ENCODE results near the gene ANKRD33B. TPM values are rescaled to one million over a fixed set of nuclear protein-coding genes. Genes with fewer than 3 reads are reported as not detected.

ANKRD33B gene
- total and polyA plus RNA-seq, 9 of the 15 experiments (the other 6 are each of a cell fraction or from before 2014, with no cell fraction given): 0.10 to 1.7 (median 0.40) TPM

DNA sequence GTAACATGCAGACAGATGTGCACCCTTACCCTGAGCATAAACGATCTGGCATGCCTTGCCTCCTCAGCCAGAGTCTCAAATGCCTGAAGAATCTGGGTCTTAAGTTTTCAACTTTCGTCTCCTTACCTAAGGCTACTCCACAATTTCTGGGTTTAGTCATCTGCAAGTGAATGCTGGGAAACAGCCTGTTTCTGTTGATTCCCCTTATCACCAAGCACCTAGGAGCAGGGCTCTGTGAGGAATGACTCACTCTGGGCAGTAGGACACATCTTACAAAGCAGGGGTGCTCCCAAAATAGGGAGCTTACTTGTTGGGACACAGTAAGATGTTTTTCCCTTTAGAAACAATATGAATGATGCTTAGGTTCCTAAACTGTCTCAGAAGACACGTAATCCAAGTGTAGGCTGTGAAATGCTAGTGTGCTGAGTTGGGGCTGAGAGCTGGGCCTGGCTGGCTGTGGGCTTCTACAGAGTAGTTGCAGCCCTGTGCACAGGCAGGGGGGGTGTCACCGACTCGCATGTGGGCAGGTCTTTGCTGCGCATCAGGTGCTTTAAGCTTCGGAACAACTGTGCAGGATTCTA, 139.1 kb downstream of the ANKRD33B start (continued):
- TF ChIP-seq MTA3 (IDR thresholded peaks at IDR 0.05; ENCODE audit: borderline replicate concordance): 0 out of 2 replicates have a peak, but pooled peaks have one; percentile 49
- peak; percentile 39 to 83; a peak in 3 of 4 replicates for TF ChIP-seq TBL1XR1 (IDR thresholded peaks at IDR 0.05; ENCODE audit: low read length in 2 of 2)
- TF ChIP-seq CBFB (CRISPR knock-in tag; IDR thresholded peaks at IDR 0.05): no peak
- peak; percentile 53; the same call in 1 of the 2 replicates for TF ChIP-seq GATAD2B (IDR thresholded peaks at IDR 0.05; ENCODE audit: borderline replicate concordance)
- TF ChIP-seq, protein P1, sequence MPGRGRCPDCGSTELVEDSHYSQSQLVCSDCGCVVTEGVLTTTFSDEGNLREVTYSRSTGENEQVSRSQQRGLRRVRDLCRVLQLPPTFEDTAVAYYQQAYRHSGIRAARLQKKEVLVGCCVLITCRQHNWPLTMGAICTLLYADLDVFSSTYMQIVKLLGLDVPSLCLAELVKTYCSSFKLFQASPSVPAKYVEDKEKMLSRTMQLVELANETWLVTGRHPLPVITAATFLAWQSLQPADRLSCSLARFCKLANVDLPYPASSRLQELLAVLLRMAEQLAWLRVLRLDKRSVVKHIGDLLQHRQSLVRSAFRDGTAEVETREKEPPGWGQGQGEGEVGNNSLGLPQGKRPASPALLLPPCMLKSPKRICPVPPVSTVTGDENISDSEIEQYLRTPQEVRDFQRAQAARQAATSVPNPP (IDR thresholded peaks at IDR 0.05; ENCODE audit: borderline replicate concordance, insufficient read depth, insufficient read length): no peak
- TF ChIP-seq HDAC2 (IDR thresholded peaks at IDR 0.05): peak; percentile 83; the same call in 1 of the 2 replicates
- TF ChIP-seq PCBP2 (IDR thresholded peaks at IDR 0.05; ENCODE audit: low read depth, low read length, poor library complexity, severe bottlenecking): no peak
- no peak for TF ChIP-seq ZNF217 (CRISPR knock-in tag; IDR thresholded peaks at IDR 0.05)
- TF ChIP-seq XRCC5 (IDR thresholded peaks at IDR 0.05; ENCODE audit: low read depth, low read length): 0 out of 2 replicates have a peak, but pooled peaks have one; percentile 35
- TF ChIP-seq, protein P2, sequence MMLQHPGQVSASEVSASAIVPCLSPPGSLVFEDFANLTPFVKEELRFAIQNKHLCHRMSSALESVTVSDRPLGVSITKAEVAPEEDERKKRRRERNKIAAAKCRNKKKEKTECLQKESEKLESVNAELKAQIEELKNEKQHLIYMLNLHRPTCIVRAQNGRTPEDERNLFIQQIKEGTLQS (IDR thresholded peaks at IDR 0.05): peak; percentile 97
- TF ChIP-seq, protein P2 (CRISPR knock-in tag; conservative IDR thresholded peaks at IDR 0.05): peak; percentile 99
- TF ChIP-seq ZKSCAN8 (CRISPR knock-in tag; IDR thresholded peaks at IDR 0.05): peak; percentile 10; the same call in 1 of the 2 replicates
- TF ChIP-seq ZSCAN32 (CRISPR knock-in tag; IDR thresholded peaks at IDR 0.05): no peak
- no peak for TF ChIP-seq NUFIP1 (IDR thresholded peaks at IDR 0.05; ENCODE audit: partially characterized antibody)
- TF ChIP-seq TCF7L2 (IDR thresholded peaks at IDR 0.05; ENCODE audit: low read depth, low read length): 0 out of 2 replicates have a peak, but pooled peaks have one; percentile 55
- TF ChIP-seq, protein P3, sequence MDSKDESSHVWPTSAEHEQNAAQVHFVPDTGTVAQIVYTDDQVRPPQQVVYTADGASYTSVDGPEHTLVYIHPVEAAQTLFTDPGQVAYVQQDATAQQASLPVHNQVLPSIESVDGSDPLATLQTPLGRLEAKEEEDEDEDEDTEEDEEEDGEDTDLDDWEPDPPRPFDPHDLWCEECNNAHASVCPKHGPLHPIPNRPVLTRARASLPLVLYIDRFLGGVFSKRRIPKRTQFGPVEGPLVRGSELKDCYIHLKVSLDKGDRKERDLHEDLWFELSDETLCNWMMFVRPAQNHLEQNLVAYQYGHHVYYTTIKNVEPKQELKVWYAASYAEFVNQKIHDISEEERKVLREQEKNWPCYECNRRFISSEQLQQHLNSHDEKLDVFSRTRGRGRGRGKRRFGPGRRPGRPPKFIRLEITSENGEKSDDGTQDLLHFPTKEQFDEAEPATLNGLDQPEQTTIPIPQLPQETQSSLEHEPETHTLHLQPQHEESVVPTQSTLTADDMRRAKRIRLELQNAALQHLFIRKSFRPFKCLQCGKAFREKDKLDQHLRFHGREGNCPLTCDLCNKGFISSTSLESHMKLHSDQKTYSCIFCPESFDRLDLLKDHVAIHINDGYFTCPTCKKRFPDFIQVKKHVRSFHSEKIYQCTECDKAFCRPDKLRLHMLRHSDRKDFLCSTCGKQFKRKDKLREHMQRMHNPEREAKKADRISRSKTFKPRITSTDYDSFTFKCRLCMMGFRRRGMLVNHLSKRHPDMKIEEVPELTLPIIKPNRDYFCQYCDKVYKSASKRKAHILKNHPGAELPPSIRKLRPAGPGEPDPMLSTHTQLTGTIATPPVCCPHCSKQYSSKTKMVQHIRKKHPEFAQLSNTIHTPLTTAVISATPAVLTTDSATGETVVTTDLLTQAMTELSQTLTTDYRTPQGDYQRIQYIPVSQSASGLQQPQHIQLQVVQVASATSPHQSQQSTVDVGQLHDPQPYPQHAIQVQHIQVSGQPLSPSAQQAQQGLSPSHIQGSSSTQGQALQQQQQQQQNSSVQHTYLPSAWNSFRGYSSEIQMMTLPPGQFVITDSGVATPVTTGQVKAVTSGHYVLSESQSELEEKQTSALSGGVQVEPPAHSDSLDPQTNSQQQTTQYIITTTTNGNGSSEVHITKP (IDR thresholded peaks at IDR 0.05; ENCODE audit: partially characterized antibody): peak; percentile 98
- TF ChIP-seq KDM2B (CRISPR knock-in tag; IDR thresholded peaks at IDR 0.05): no peak
- no peak for TF ChIP-seq ELF4 (CRISPR knock-in tag; IDR thresholded peaks at IDR 0.05)
- TF ChIP-seq TRIM24 (IDR thresholded peaks at IDR 0.05): peak; percentile 74 to 77; a peak in 3 of 4 replicates
- TF ChIP-seq, protein P4, sequence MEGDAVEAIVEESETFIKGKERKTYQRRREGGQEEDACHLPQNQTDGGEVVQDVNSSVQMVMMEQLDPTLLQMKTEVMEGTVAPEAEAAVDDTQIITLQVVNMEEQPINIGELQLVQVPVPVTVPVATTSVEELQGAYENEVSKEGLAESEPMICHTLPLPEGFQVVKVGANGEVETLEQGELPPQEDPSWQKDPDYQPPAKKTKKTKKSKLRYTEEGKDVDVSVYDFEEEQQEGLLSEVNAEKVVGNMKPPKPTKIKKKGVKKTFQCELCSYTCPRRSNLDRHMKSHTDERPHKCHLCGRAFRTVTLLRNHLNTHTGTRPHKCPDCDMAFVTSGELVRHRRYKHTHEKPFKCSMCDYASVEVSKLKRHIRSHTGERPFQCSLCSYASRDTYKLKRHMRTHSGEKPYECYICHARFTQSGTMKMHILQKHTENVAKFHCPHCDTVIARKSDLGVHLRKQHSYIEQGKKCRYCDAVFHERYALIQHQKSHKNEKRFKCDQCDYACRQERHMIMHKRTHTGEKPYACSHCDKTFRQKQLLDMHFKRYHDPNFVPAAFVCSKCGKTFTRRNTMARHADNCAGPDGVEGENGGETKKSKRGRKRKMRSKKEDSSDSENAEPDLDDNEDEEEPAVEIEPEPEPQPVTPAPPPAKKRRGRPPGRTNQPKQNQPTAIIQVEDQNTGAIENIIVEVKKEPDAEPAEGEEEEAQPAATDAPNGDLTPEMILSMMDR (IDR thresholded peaks at IDR 0.05 in 2 of 3, conservative IDR thresholded peaks at IDR 0.05 in 1 of 3; ENCODE audit: insufficient read depth in 2 of 3, low read depth in 1 of 3, low read length in 3 of 3): 0 out of 6 replicates have a peak, but pooled peaks of 1 of the 3 experiments have one; percentile 1
- TF ChIP-seq STAT5B (CRISPR knock-in tag; IDR thresholded peaks at IDR 0.05): no peak
- peak; percentile 64; the same call in 1 of the 2 replicates for TF ChIP-seq MBD2 (IDR thresholded peaks at IDR 0.05; ENCODE audit: borderline replicate concordance, low read depth)

Measured in K562 (cell line).